GM23248 (cell line): ENCODE data around the gene BBS1. TPM values are rescaled to one million over a fixed set of nuclear protein-coding genes. Genes with fewer than 3 reads are reported as not detected.

Experiments used
- DNase-seq: peaks from one replicate; pipeline ENCODE4 v3.0.0-alpha.2; 2015
- H2AFZ ChIP-seq: fragments of 200-600 bp; sonication (generic); 2 replicates; pipeline ENCODE4 v1.6.1; 2016; ENCODE audit warnings: antibody characterized with exemption
- H3F3A ChIP-seq: fragments of 200-600 bp; sonication (generic); 2 replicates; pipeline ENCODE4 v1.6.1; 2016; ENCODE audit warnings: mild to moderate bottlenecking, antibody characterized with exemption, mixed run types; ENCODE audit not compliant: insufficient read depth
- H3K27ac ChIP-seq: fragments of 200-600 bp; sonication (generic); 2 replicates; pipeline ENCODE4 v1.5.1; 2016; ENCODE audit warnings: mild to moderate bottlenecking
- H3K27me3 ChIP-seq: fragments of 200-600 bp; sonication (generic); replicated peaks from 2 replicates; pipeline ENCODE4 v1.6.1; 2016; ENCODE audit warnings: mild to moderate bottlenecking; ENCODE audit not compliant: insufficient read depth
- H3K36me3 ChIP-seq: fragments of 200-600 bp; sonication (generic); 2 replicates; pipeline ENCODE4 v1.6.1; 2016; ENCODE audit warnings: low read depth, mild to moderate bottlenecking
- H3K4me1 ChIP-seq: fragments of 200-600 bp; sonication (generic); 2 replicates; pipeline ENCODE4 v1.6.1; 2016; ENCODE audit warnings: mild to moderate bottlenecking; ENCODE audit not compliant: insufficient read depth
- H3K4me2 ChIP-seq: fragments of 200-600 bp; sonication (generic); one replicate; pipeline ENCODE4 v1.6.1; 2016; ENCODE audit warnings: mild to moderate bottlenecking; ENCODE audit not compliant: unreplicated experiment
- H3K4me3 ChIP-seq: fragments of 200-600 bp; sonication (generic); 2 replicates; pipeline ENCODE4 v1.5.1; 2016; ENCODE audit warnings: mild to moderate bottlenecking
- H3K79me2 ChIP-seq: fragments of 200-600 bp; sonication (generic); 2 replicates; pipeline ENCODE4 v1.6.1; 2016; ENCODE audit warnings: mild to moderate bottlenecking; ENCODE audit not compliant: insufficient read depth
- H3K9ac ChIP-seq: fragments of 200-600 bp; sonication (generic); 2 replicates; pipeline ENCODE4 v1.6.1; 2016; ENCODE audit warnings: mild to moderate bottlenecking
- H3K9me2 ChIP-seq: fragments of 200-600 bp; sonication (generic); 2 replicates; pipeline ENCODE4 v1.6.1; 2016; ENCODE audit warnings: mixed run types, mild to moderate bottlenecking, moderate library complexity; ENCODE audit not compliant: insufficient read depth
- H3K9me3 ChIP-seq: fragments of 200-600 bp; sonication (generic); one replicate; pipeline ENCODE4 v1.6.1; 2017; ENCODE audit warnings: low read depth
- H4K20me1 ChIP-seq: fragments of 200-600 bp; sonication (generic); 2 replicates; pipeline ENCODE4 v1.6.0; 2016; ENCODE audit not compliant: insufficient read depth
- EZH2 ChIP-seq: fragments of 200-600 bp; sonication (generic); IDR thresholded peaks from 2 replicates; pipeline ENCODE4 v1.6.1; 2018; ENCODE audit warnings: antibody characterized with exemption, mild to moderate bottlenecking; ENCODE audit not compliant: insufficient read depth, poor library complexity, severe bottlenecking
- EZH2phosphoT487 ChIP-seq: fragments of 200-600 bp; sonication (generic); IDR thresholded peaks from 2 replicates; pipeline ENCODE4 v1.6.1; 2018; ENCODE audit warnings: antibody characterized with exemption, moderate library complexity, mild to moderate bottlenecking, low read depth; ENCODE audit not compliant: insufficient read depth
- WGBS, 2 experiments: methylation state at CpG; one replicate each; pipeline ENCODE4 v1.1.6; 2015 to 2017; ENCODE audit warnings: low lambda C conversion rate in 2 of 2, low coverage in 1 of 2; ENCODE audit errors: missing lambda C conversion rate in 2 of 2; 5-methylcytosine and 5-hydroxymethylcytosine counted together
- in situ Hi-C: fragments of 300-500 bp; cut with MboI; formaldehyde crosslinking; loops from 2 replicates; pipeline ENCODE4 v1.15.0; 2020
- polyA plus RNA-seq: library from polyadenylated mRNA; unstranded; fragments of >200 nt; fragmentation: Nextera tagmentation; extraction: Ambion mirVana; gene quantifications from 2 replicates; pipeline ENCODE4 v1.2.1, GENCODE V29; 2016
- total RNA-seq: library from RNA; depleted of rRNA; stranded (reverse); fragments of >200 nt; shearing (Covaris generic); gene quantifications from 2 replicates; pipeline ENCODE4 v1.2.3, GENCODE V29; 2014

The BBS1 gene
- total and polyA plus RNA-seq, 2 experiments from 2014 or later: 20.2 to 39.1 TPM

GRCh38 chr11:66562907-66563583 lies 52.6 kb downstream of the BBS1 start:
- no peak for DNase-seq
- H3K79me2 ChIP-seq: no peaks in the 10 kb centered on the region
- no peak overlapping the region for H3K4me2 ChIP-seq
- H3K9ac ChIP-seq: no peak overlapping the region
- H4K20me1 ChIP-seq: no peaks in the 10 kb centered on the region
- no peak overlapping the region for H3K4me3 ChIP-seq
- in situ Hi-C loops: no loop called here
- no peak overlapping the region for H3K27ac ChIP-seq
- WGBS, 2 experiments: 74 to 82% methylated on average over 20 of the region's 20 CpGs
- no peak overlapping the region for H2AFZ ChIP-seq
- H3F3A ChIP-seq: no peaks in the 10 kb centered on the region
- no peaks in the 10 kb centered on the region for H3K9me2 ChIP-seq
- H3K9me3 ChIP-seq: no peaks in the 10 kb centered on the region
- H3K36me3 ChIP-seq: no peaks in the 10 kb centered on the region
- no peaks in the 10 kb centered on the region for H3K4me1 ChIP-seq
- peaks cover 9% of the 10 kb centered on the region for H3K27me3 ChIP-seq
- no peak for TF ChIP-seq EZH2
- no peak for TF ChIP-seq EZH2phosphoT487

- Histone ChIP-seq H3K27ac (no peak overlapping the region), H3K79me2 (no peaks in the 10 kb centered on the region), H2AFZ (no peak overlapping the region), H3K4me1 (no peaks in the 10 kb centered on the region), H3K4me2 (no peak overlapping the region), H3K9me3 (no peaks in the 10 kb centered on the region), H3K4me3 (no peak overlapping the region), H3F3A (no peaks in the 10 kb centered on the region), H3K9me2 (no peaks in the 10 kb centered on the region), H4K20me1 (no peaks in the 10 kb centered on the region), H3K27me3 (peaks cover 2% of the 10 kb centered on the region; the same call in 1 of the 2 replicates), H3K9ac (no peak overlapping the region), H3K36me3 (no peaks in the 10 kb centered on the region)
- no peak for TF ChIP-seq EZH2phosphoT487
- TF ChIP-seq EZH2: no peak
- in situ Hi-C loops: no loop called here
- DNase-seq: no peak
- 75 to 79% methylated on average over 9 of the region's 10 CpGs for WGBS, 2 experiments
Measured at GRCh38 chr11:66563832-66564231, 53.4 kb downstream of the BBS1 start.

- no peaks in the 10 kb centered on the region for H3K27me3 ChIP-seq
- H3K9ac ChIP-seq: no peak overlapping the region
- H3K79me2 ChIP-seq: no peaks in the 10 kb centered on the region
- no peaks in the 10 kb centered on the region for H4K20me1 ChIP-seq
- no peaks in the 10 kb centered on the region for H3K4me1 ChIP-seq
- no peak for DNase-seq
- WGBS, 2 experiments: 79 to 81% methylated on average over 14 of the region's 14 CpGs
- no peak overlapping the region for H3K27ac ChIP-seq
- no peak overlapping the region for H3K4me3 ChIP-seq
- TF ChIP-seq EZH2: no peak
- no peak for TF ChIP-seq EZH2phosphoT487
- H2AFZ ChIP-seq: no peak overlapping the region
- no peaks in the 10 kb centered on the region for H3K9me3 ChIP-seq
- in situ Hi-C loops: no loop called here
- no peaks in the 10 kb centered on the region for H3F3A ChIP-seq
- no peaks in the 10 kb centered on the region for H3K36me3 ChIP-seq
- no peaks in the 10 kb centered on the region for H3K9me2 ChIP-seq
- H3K4me2 ChIP-seq: no peak overlapping the region
Measured at GRCh38 chr11:66564538-66564937, 54.1 kb downstream of the BBS1 start.

- in situ Hi-C loops: no loop called here
- Histone ChIP-seq H3K4me2 (no peak overlapping the region), H3F3A (no peaks in the 10 kb centered on the region), H3K36me3 (no peaks in the 10 kb centered on the region), H3K9me3 (no peaks in the 10 kb centered on the region), H3K4me1 (no peaks in the 10 kb centered on the region), H3K4me3 (no peak overlapping the region), H3K79me2 (no peaks in the 10 kb centered on the region), H3K9ac (no peak overlapping the region), H2AFZ (no peak overlapping the region), H3K27ac (no peak overlapping the region), H4K20me1 (no peaks in the 10 kb centered on the region), H3K9me2 (no peaks in the 10 kb centered on the region), H3K27me3 (no peaks in the 10 kb centered on the region)
- WGBS, 2 experiments: 76 to 80% methylated on average over 5 of the region's 5 CpGs
- no peak for TF ChIP-seq EZH2
- TF ChIP-seq EZH2phosphoT487: no peak
- no peak for DNase-seq
Measured at GRCh38 chr11:66564984-66565383, 54.5 kb downstream of the BBS1 start.
